ENCODE data around the gene ADAMTS3.

GRCh38 chr4:72606751-72607150 lies 37.7 kb upstream of the ADAMTS3 start:
- TF ChIP-seq CTCF (optimal IDR thresholded peaks at IDR 0.05 in 1 of 3, IDR thresholded peaks at IDR 0.05 in 1 of 3, conservative IDR thresholded peaks at IDR 0.05 in 1 of 3; ENCODE audit: extremely low read depth in 1 of 3, insufficient read depth in 2 of 3, low read length in 3 of 3) (no peak), EZH2 (IDR thresholded peaks at IDR 0.05; ENCODE audit: low read length) (no peak)

Data from keratinocyte (primary cell).